GM19035 (cell line): Measurements from ENCODE around the gene ART5.

ENCODE experiments used
- ATAC-seq: cut with Tn5 transposase; IDR thresholded peaks from one replicate; pipeline ENCODE4 v1.9.1; 2021; ENCODE audit not compliant: unreplicated experiment

Gene ART5

DNA sequence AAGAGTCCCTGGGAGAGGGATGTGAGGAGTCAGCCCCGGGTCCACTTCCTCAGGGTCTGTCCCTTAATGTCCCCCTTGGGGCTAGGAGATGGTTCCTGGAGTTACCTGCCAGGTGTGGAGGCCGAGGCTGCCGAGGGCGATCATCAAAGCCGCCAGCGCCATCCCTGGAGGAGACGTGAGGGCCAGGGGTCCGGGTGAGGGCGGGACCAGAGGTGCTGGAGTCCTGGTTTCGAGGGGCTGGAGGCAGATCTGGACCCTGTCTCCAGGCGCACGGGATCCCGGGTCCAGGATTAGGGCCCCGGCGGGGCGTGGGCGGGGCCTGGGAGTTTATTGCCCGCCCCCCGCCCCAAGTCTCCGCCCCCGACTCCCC, at the start of gene ART5:
Gene ART5, minus strand, starts transcription at position 292 of the 370 bp plus-strand sequence. Its CDS starts 130 bp downstream, at position 162.
- ATAC-seq = no peak

DNA sequence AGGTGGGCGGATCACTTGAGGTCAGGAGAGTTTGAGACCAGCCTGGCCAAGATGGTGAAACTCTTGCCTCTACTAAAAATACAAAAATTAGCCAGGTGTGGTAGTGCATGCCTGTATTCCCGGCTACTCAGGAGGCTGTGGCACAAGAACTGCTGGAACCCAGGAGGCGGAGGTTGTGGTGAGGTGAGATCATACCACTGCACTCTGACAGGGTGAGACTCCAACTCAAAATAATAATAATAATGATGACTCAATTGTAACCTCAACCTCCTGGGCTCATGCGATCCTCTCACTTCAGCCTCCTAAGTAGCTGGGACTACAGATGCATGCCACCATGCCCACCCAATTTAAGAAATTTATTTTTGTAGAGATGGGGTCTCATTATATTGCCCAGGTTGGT, 45.0 kb upstream of the ART5 start:
- no peak for ATAC-seq

DNA sequence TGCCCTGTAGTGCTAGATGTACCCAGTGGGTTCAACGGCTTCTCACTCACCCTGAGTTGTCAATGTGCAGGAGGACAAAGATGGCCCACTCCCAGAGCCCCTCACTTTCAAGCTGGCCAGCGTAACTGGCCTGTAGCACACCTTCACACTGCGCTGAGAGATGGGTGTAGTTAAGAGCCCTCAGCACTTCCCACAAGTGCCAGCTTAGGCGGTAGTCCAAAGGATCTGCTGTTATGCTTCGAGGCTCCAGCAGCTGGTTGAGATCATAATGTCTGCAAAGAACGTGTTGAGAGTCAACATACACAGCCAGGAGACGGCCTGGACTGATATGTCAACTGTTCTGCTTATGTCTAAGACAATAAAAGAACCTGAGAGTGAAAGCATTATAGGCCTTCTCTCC, 44.1 kb upstream of the ART5 start:
- ATAC-seq = no peak

- no peak for ATAC-seq
Observed at GRCh38 chr11:3684819-3685172, 43.0 kb upstream of the ART5 start.

DNA sequence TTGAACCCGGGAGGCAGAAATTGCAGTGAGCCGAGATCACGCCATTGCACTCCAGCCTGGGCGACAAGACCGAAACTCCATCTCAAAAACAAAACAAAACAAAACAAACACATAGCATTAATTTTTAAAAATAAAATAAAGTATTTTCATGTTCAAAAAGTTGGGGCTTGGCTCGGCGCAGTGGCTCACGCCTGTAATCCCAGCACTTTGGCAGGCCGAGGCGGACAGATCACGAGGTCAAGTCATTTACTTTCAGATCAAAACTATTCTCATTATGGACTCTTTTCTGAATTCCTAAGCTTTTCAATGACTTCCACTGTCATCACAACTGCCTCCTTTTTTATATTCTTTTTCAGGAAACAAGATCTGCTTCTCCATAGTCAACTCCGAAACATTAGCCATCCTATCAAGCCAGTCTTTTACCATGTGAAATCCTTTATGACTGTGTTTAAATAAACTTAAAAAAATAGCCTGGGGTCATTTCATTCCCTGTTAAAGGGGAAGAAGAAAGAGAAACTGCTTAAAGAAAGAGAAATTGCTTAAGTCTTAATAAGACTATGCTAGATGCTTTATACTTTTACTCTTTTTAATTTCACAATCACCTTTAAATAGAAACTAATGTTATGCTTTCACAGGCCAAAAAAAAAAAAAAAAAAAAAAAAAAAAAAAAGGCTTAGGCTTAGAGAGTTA, 42.5 kb upstream of the ART5 start:
- no peak for ATAC-seq

GRCh38 chr11:3683039-3683438, 41.2 kb upstream of the ART5 start:
- no peak for ATAC-seq

- ATAC-seq = no peak
Observed at GRCh38 chr11:3679077-3679476, 37.3 kb upstream of the ART5 start.

DNA sequence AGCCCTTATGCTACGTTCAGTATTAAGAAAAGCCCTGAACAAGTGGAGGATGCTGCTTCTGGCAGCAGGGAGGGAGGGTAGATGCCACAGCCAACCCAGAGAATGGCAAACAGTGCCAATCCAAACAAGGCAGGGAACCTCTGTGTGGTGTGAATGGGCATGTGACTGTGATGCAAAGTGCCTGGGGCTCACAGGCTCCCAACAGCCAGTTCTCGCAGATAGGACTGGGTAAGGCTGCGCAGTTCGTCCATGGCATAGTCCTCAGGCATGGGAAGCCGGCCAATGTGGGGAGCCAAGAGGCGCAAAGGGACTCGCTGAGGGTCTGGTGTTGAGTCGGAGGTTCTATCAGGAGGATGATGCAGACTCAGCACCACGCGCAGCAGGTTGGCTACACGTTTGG, 34.2 kb upstream of the ART5 start:
- ATAC-seq = no peak

DNA sequence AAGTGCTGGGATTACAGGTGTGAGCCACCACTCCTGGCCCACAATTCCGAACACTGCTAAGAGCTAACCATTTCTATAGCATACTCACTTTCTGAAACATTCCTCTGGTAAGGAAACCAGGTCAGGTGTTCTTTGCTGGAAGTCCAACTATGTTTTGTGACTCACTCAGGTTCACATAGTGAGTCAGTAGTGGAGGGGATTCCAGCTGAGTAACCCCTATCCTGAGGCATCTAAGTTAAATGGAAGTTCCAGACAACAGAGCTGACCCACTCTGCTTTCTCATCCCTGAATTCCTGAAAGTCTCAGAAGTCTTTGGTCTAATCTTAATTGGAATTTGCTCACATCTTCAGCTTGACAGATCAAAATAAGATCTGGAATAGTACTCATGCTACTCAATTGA, 32.4 kb upstream of the ART5 start:
- ATAC-seq = no peak

DNA sequence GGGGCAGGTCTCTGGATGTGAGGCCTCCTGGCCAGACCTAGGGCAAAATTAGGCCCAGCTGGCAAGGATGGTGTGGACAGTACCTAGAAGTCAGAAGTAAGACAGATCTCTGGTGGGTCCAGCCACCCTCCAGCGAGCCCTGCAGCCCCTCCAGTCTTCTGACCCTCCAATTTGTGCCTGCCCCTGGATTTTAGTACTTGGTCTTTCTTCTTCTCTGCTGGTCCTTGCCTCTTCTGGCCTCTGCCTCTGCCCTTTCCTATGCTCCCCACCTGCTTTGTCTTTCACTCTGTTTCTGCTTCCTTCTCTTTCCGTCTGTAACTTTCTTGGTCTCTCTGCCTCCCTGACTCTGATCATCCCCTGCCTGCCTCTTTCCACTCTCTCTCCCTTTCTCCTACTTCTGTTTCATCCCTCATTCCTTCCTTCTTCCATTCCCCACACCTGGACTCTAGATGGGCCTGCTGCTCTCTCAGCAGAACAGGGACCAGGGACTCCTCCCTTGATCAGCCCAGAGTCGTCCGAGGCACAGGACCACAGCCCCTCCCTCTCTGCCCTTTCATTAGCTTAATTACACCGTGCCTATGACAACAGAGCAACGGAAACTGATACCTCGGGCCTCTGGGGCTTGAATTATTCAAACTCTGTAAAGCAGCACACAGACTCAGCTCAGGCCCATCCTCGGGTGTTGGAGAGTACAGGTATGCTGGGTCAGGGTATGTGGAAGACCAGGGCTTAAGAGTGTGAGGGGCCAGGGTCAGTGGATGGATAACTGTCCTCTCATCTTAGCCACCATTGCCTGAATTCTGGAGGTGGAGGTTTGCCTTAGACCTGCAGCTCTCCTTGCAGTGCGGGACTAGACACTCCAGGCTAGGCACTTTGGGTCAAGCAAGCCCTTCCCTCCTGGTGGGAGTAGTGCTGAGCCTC, 29.8 kb upstream of the ART5 start, which contains the start of gene CHRNA10:
Gene CHRNA10, minus strand, starts transcription at position 51 of the 921 bp plus-strand sequence. CDS start 72 bp downstream, outside the sequence.
- ATAC-seq = no peak

- no peak for ATAC-seq
Observed at GRCh38 chr11:3669742-3670183, 28.0 kb upstream of the ART5 start.

- ATAC-seq = no peak
Observed at GRCh38 chr11:3669128-3669527, 27.3 kb upstream of the ART5 start.

- no peak for ATAC-seq
Observed at GRCh38 chr11:3667149-3668035, 25.6 kb upstream of the ART5 start.

DNA sequence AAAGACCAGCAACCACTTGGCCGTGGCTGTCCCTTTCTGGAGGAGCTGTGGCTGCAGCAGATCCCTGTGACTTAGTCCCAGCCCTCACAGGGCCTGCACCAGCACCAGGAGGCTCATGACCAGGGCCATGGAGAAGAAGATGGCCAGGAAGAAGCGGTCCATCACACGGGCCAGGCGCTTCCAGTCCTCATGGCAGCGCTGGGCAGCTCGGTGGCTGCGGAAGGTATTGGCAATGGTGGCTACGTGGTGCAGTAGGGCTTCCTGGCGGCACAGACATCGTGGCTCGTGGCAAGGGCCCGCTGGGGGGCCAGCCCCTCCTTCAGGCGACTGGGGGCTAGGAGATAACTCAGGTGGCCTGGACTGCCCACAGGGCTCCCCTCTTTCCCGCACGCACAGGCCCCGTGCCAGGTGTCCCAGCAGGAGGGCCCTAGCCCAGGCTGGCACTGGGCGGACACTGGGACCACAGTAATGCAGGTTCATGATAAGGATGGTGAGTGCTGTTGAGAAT, 24.3 kb upstream of the ART5 start:
- no peak for ATAC-seq

DNA sequence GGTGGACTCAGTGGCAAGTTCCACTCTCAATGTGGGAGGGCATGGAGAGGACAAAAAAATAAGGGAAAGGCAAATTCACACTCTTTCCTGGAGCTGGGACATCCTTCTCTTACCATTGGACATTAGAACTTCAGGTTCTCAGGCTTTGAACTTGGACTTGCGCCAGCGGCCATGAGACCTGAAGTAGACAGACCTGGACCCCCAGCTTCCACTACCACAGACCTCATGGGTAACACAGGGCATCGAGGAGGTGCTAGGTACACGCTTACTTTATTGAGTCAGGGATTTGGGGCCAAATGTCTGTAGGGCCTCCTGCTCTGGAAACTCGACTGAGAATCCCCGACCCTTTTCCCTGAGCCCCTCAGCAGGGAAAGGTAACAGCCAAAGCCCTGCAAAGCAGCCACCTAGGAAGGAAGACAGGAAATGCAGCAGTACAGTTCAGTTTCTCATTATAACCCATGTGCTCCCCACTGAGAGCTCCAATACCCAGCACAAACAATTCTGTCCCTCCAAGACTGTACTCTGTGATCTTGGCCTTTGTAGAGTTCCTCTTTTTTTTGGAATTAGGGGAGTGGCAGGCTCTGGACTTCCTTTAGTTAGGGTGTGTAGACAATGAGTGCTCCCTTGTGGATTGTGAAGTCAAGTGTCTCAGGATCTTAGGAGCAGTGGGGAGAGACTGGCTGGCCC, 23.7 kb upstream of the ART5 start:
- ATAC-seq = no peak

DNA sequence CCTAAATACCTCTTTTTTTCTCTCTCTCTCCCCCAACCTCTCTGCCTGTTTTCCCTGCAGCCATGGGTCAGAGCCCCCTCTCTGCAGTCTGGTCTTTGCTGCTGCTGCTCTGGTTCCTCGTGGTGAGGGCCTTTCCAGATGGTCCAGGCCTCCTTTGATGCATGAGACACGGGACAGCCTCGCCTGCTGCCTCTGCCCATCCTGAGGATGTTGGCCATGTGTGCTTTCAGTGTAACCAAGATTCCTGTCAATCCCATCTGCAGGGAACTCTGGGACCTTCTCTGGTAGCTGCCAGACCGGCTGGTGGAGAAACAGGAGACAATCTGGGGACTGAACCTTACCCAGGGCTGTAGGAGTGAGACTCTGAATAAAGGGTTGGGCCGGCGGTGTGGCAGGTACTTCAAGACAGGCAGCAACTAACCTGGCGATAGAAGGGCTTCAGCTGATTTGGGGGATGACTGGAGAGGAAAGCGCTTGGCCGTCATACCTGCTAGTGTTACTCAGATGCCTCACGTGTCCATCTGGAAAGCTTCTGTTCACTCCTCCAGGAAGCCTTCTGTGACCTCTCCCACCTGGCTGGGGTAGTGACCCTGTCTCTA, 22.3 kb upstream of the ART5 start:
- ATAC-seq = no peak

- no peak for ATAC-seq
Observed at GRCh38 chr11:3662856-3663255, 21.1 kb upstream of the ART5 start.

GRCh38 chr11:3660960-3661359, 19.2 kb upstream of the ART5 start:
- no peak for ATAC-seq

DNA sequence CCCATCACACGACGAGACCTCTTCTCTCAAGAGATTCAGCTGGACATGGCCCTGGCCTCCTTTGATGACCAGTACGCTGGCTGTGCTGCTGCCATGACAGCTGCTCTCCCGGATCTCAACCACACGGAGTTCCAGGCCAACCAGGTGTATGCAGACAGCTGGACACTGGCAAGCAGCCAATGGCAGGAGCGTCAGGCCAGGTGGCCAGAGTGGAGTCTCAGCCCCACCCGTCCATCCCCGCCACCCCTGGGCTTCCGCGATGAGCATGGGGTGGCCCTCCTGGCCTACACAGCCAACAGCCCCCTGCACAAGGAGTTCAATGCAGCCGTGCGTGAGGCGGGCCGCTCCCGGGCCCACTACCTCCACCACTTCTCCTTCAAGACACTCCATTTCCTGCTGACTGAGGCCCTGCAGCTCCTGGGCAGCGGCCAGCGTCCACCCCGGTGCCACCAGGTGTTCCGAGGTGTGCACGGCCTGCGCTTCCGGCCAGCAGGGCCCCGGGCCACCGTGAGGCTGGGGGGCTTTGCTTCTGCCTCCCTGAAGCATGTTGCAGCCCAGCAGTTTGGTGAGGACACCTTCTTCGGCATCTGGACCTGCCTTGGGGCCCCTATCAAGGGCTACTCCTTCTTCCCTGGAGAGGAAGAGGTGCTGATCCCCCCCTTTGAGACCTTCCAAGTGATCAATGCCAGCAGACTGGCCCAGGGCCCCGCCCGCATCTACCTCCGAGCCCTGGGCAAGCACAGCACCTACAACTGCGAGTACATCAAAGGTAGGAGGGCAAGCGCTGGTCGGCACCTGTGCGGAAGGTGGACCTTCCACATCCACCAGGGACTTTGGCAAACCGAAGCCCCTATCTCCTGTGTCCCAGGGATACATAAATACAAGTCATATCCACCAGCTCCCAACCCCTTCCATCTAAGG, 18.1 kb upstream of the ART5 start:
- ATAC-seq = no peak
